HG03575 (cell line): Measurements from ENCODE around the gene FLT4.
"Not testable (repeated sequence)": the region's sequence is repeated elsewhere in the genome, so short reads cannot be mapped to it uniquely, and the experiment has no call there.

Experiments used
- ATAC-seq: cut with Tn5 transposase; IDR thresholded peaks from one replicate; pipeline ENCODE4 v1.9.1; 2021; ENCODE audit not compliant: unreplicated experiment, insufficient number of reproducible peaks, low FRiP score; ENCODE audit errors: extremely low read depth

Gene FLT4

GRCh38 chr5:180671958-180672524 lies 22.6 kb upstream of the FLT4 start:
- not testable (repeated sequence) for ATAC-seq

- no peak for ATAC-seq
Measured at GRCh38 chr5:180670586-180671359, 21.4 kb upstream of the FLT4 start.

GRCh38 chr5:180670157-180670556 lies 20.8 kb upstream of the FLT4 start:
- ATAC-seq: no peak

- ATAC-seq: no peak
Measured at GRCh38 chr5:180669661-180670060, 20.3 kb upstream of the FLT4 start.

GRCh38 chr5:180668835-180669596 lies 19.6 kb upstream of the FLT4 start:
- ATAC-seq: no peak

GRCh38 chr5:180666812-180667211 lies 17.4 kb upstream of the FLT4 start:
- ATAC-seq: no peak

DNA sequence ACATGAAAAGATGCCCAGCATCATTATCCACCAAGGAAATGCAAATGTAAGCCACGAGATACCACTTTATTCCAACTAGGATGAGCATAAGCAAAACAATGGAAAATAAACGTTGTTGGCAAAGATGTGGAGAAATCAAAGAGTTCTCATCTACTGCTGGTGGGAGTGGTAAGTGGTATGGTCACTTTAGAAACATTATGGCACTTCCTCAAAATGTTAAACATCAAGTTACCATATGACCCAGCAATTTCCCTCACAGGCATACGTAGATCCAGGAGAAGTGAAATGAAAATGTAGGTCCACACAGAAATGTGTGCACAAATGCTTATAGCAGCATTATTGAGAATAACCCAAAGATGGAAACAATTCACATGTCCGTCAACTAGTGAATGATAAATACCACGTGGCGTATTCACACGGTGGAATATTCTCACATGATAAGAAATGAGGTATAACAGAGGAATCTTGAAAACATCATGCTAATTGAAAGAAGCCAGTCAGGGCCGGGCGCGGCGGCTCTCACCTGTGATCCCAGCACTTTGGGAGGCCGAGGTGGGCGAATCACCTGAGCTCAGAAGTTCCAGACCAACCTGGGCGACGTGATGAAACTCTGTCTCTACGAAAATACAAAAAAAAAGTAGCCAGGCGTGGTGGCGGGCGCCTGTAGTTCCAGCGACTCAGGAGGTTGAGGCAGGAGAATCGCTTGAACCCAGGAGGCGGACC lies 16.4 kb upstream of the FLT4 start:
- ATAC-seq: no peak

DNA sequence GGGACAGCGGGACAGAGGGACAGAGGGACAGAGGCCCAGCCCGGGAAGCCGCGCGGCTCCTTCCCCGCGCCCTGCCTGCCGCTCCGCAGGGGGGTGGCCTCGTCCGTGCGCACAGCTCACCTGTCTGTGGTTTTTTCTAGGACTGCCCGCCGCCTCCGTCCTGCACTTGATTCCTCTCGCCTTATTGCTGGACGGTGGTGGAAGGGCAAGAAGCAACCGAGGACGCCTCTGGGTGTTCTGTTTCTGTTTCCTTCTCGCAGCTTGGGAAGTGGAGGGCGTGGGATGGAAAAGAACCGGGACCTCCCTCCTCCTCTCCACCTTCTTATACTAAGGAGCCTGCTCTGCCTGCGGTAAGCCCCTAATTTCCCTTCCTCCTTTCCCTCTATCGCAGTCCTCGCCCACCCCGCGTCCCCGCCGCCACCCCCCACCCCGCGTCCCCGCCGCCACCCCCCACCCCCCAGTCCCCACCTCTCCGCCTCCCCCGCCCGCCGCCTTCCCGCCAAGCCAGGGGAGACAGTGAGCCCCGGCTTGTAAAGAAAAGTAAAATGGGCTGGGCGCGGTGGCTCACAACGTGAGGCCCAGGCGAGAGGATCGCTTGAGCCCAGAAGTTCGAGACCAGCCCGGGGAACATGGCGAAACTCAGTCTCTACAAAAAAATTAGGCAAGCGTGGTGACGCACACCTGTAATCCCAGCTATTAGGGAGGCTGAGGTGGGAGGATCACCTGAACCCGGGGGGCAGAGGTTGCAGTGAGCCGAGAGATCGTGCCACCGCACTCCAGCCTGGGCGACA lies 9.6 kb upstream of the FLT4 start:
- no peak for ATAC-seq

GRCh38 chr5:180655243-180655642 lies 5.8 kb upstream of the FLT4 start:
- not testable (repeated sequence) for ATAC-seq

DNA sequence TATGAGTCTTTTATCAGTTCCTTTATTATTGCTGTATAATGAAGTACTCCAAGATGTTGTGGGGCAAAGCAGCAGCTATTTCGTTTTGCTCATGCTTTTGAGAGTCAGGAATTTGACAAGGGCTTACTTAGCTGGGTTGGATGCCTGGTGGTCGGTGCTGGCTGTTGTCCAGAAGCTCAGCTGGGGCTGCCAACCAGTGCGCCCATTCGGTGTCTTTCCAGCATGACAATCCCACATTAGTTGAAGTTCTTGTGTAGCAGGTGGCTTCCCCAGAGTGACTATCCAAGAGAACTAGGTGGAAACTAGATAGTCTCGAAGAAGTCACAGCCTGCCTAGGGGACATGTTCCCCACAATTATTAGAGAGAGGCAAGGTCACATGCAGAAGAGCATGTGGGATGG lies 3.4 kb upstream of the FLT4 start:
- no peak for ATAC-seq

- no peak for ATAC-seq
Measured at GRCh38 chr5:180652346-180652745, 2.9 kb upstream of the FLT4 start.

DNA sequence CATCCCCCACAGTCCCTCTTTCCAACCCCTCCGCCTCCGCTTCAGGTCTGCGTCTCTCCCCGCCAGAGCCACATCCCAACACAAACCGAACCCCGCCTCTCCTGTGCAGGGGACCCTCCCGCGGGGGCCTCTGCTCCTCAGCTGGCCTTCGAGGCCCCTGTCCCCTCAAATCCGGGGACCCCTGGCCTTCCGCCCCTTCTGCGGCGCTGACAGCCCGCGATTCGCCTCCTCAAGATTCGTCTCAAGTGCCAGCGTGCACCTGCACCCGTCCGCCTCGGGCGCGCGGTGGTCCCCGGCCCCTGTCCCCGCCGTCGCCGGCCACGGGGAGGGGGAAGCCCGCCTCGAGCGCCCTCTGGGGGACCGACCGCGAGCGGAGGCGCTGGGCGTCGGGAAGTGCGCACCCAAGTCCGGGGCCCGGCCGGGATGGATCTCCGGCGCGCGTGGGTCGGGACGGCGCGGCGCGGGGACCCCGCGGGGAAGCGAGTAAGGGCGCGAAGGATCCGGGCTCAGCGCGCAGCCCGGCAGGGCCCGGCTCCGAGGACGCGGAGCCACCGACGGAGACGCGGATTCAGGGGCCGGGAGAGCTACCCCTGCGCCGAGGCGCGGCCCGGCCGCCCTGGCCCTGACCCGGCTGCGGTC lies 623 bp downstream of the FLT4 start:
- no peak for ATAC-seq

DNA sequence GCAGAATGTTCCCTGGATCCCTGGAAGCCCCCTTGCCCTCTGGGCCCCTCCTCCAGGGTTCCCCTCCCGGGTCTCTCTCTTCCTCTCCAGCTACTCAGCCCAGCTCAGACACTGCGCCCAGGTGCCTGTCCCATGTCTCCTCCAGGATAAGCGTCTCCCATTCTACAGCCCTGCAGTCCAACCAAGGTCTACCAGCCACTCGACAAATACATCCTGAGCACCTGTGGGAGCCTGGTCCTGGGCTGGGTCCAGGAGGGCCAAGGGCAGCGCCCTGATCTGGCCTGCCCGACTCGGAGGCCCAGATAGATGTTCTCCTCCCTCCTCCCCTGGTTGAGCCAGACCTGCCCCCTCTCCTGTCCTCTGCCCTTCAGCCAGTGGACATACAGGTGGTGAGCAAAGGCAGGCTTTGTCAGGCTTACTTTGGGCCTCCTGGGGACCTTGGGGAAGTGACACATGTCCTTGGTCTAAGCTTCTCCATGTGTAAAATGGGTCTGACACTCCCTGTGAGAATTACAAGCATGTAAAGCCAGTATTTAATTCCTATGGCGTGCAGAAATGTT lies 1.4 kb downstream of the FLT4 start:
- ATAC-seq: no peak

GRCh38 chr5:180647465-180647864 lies 1.9 kb downstream of the FLT4 start:
- ATAC-seq: no peak

GRCh38 chr5:180646963-180647305 lies 2.5 kb downstream of the FLT4 start:
- ATAC-seq: no peak

DNA sequence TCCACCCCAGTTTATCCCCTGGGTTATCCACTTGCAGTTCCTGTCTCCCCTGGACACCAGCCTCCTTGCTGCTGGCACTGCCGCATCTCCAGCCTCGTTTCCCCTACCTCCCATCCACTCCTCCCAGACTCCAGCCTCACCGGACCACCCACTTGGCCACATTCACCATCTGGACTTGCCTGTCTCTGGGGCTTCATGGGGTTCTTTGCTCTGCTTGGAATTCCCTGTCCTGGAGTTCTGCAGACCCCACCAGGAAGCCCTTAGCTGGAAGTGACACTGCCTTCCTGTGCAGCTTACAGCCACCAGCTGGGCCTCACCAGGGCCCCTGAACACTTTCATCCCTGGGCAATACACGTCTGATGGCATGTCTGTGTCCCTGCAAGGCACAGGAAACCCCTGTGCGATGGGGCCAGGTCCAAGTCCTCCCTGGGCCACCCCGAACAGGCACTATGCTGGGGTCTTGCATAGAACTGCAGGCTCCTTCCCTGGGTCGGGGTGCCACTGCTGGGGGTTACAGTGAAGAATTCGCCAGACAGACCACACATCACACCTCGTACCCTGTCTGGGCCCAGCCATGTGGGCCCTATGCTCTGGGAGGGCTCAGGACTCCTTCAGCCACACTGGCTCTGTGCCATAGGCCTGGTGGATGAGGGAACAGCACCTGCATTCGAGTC lies 3.0 kb downstream of the FLT4 start:
- no peak for ATAC-seq

- ATAC-seq: no peak
Measured at GRCh38 chr5:180645274-180646204, 3.9 kb downstream of the FLT4 start.
